ENCODE measurements around the gene DHX34.

DNA sequence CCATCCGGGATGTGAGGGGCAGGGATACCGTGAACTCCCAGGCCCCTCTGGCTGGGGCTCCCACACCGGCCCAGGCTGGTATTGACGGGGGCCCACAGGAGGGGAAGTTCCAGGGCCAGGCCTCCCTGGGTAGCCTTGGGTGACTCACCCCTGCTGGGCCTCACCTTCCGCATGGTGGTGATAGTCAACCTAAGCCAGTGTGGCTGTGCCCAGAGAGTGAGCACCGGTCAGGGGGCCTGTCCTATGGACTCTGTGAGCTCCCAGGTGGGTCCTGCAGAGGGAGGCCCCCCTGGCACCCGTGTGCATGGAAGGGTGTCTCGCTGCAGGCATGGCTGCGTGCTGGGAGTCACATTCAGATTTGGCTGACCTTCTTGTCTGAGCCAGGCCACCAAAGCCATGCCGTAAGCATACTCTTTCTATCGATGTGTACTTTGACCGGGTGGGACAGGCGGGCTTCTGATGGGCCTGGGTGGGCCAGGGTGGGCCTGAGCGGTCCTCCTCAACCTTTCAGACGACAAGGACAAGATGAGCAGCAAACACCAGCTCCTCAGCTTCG is 27.6 kb downstream of the DHX34 start:
- TF ChIP-seq, protein P1, sequence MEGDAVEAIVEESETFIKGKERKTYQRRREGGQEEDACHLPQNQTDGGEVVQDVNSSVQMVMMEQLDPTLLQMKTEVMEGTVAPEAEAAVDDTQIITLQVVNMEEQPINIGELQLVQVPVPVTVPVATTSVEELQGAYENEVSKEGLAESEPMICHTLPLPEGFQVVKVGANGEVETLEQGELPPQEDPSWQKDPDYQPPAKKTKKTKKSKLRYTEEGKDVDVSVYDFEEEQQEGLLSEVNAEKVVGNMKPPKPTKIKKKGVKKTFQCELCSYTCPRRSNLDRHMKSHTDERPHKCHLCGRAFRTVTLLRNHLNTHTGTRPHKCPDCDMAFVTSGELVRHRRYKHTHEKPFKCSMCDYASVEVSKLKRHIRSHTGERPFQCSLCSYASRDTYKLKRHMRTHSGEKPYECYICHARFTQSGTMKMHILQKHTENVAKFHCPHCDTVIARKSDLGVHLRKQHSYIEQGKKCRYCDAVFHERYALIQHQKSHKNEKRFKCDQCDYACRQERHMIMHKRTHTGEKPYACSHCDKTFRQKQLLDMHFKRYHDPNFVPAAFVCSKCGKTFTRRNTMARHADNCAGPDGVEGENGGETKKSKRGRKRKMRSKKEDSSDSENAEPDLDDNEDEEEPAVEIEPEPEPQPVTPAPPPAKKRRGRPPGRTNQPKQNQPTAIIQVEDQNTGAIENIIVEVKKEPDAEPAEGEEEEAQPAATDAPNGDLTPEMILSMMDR (IDR thresholded peaks at IDR 0.05; ENCODE audit: low read length): no peak
- TF ChIP-seq EZH2 (IDR thresholded peaks at IDR 0.05; ENCODE audit: borderline replicate concordance, low read length): no peak

All from OCI-LY1 (cell line).